A549 (cell line): ENCODE data around the gene BABAM2. TPM values are rescaled to one million over a fixed set of nuclear protein-coding genes. Genes with fewer than 3 reads are reported as not detected.

Source experiments
- ATAC-seq, 2 experiments: fragments of 200-7000 bp in 1 of 2; fragments of >200 bp in 1 of 2; cut with Nextera tagmentation in 1 of 2; cut with Tn5 transposase in 1 of 2; 3 replicates each; pipeline versions ENCODE4 v1.8.0 to v1.9.1; 2018 to 2020; ENCODE audit warnings: mild to moderate bottlenecking in 1 of 2, moderate library complexity in 1 of 2
- CTCF ChIA-PET: fragments of 300-600 bp; sonication (Branson Sonifier 250); formaldehyde crosslinking; extraction: SDS; loops from one replicate; lab custom pipeline; 2021; ENCODE audit warnings: antibody characterized with exemption, inconsistent platforms; lab: Yijun Ruan, JAX
- POLR2A ChIA-PET: fragments of 350-600 bp; formaldehyde crosslinking; extraction: SDS; loops from one replicate; lab custom pipeline; 2021; ENCODE audit warnings: antibody characterized with exemption, inconsistent platforms; lab: Yijun Ruan, JAX
- DNase-seq, 2 experiments: peaks; one replicate each; pipeline versions ENCODE4 v3.0.0 to v3.0.0-alpha.2; 2011 to 2016; ENCODE audit warnings: low read depth in 1 of 2, low spot score in 1 of 2
- FAIRE-seq: peaks from 2 replicates; lab custom pipeline; 2011; peaks lifted over from hg19 to GRCh38; lab: Jason Lieb, UNC
- H3K27ac ChIP-seq, 2 experiments: fragments of >200 bp; sonication (Bioruptor Twin); formaldehyde crosslinking; 3 replicates each; pipeline ENCODE4 v1.5.1; 2016 to 2017
- H3K4me1 ChIP-seq: fragments of >200 bp; sonication (Bioruptor Twin); formaldehyde crosslinking; 3 replicates; pipeline ENCODE4 v1.6.1; 2016
- H3K4me2 ChIP-seq: fragments of >200 bp; sonication (Bioruptor Twin); formaldehyde crosslinking; 3 replicates; pipeline ENCODE4 v1.6.1; 2016
- H3K4me3 ChIP-seq: fragments of >200 bp; sonication (Bioruptor Twin); formaldehyde crosslinking; 3 replicates; pipeline ENCODE4 v1.5.1; 2016
- H3K9me3 ChIP-seq: fragments of >200 bp; sonication (Bioruptor Twin); formaldehyde crosslinking; 3 replicates; pipeline ENCODE4 v1.6.1; 2016
- ATOH8 ChIP-seq: fragments of 250-450 bp; sonication (Bioruptor Pico); IDR thresholded peaks from 2 replicates; pipeline ENCODE4 v1.5.0; 2020; ENCODE audit warnings: low read depth, mild to moderate bottlenecking, moderate library complexity
- BHLHE40 ChIP-seq: IDR thresholded peaks from 2 replicates; pipeline ENCODE4 v1.6.1; 2012; ENCODE audit warnings: low read depth, low read length, inconsistent platforms
- CBX8 ChIP-seq: fragments of 200-600 bp; sonication (generic); IDR thresholded peaks from 2 replicates; pipeline ENCODE4 v1.6.1; 2016
- EHMT2 ChIP-seq: fragments of 200-600 bp; sonication (generic); IDR thresholded peaks from 2 replicates; pipeline ENCODE4 v1.6.1; 2016; ENCODE audit warnings: antibody characterized with exemption, low read depth, mild to moderate bottlenecking, moderate library complexity
- ELK1 ChIP-seq: fragments of 150-350 bp; IDR thresholded peaks from 2 replicates; pipeline ENCODE4 v1.6.1; 2014; ENCODE audit warnings: low read depth, mild to moderate bottlenecking, low read length
- ESRRA ChIP-seq: fragments of 150-350 bp; IDR thresholded peaks from 2 replicates; pipeline ENCODE4 v1.6.1; 2014; ENCODE audit warnings: mild to moderate bottlenecking, low read length, borderline replicate concordance
- FOSB ChIP-seq: fragments of 250-450 bp; sonication (Bioruptor Pico); IDR thresholded peaks from 2 replicates; pipeline ENCODE4 v1.5.0; 2020; ENCODE audit warnings: mild to moderate bottlenecking, moderate library complexity
- FOSL2 ChIP-seq, 2 experiments: fragments of 450-650 bp in 1 of 2; fragments of >200 bp in 1 of 2; sonication (Bioruptor Twin) in 1 of 2; formaldehyde crosslinking; IDR thresholded peaks; 2 replicates each; pipeline versions ENCODE4 v1.5.0 to v1.6.1; 2016 to 2020; ENCODE audit warnings: mild to moderate bottlenecking in 1 of 2, moderate library complexity in 1 of 2
- GATA3 ChIP-seq: IDR thresholded peaks from 2 replicates; pipeline ENCODE4 v1.6.1; 2012; ENCODE audit warnings: borderline replicate concordance
- HMGXB4 ChIP-seq: fragments of 250-450 bp; sonication (Bioruptor Pico); IDR thresholded peaks from 2 replicates; pipeline ENCODE4 v1.5.0; 2021; ENCODE audit warnings: mild to moderate bottlenecking, moderate library complexity, borderline replicate concordance
- HOXB13 ChIP-seq: fragments of 250-450 bp; sonication (Bioruptor Pico); IDR thresholded peaks from 2 replicates; pipeline ENCODE4 v1.5.0; 2020; ENCODE audit warnings: low read depth, mild to moderate bottlenecking, moderate library complexity
- HOXB5 ChIP-seq: fragments of 250-450 bp; sonication (Bioruptor Pico); IDR thresholded peaks from 2 replicates; pipeline ENCODE4 v1.5.0; 2020; ENCODE audit warnings: mild to moderate bottlenecking, moderate library complexity
- MAFK ChIP-seq: fragments of 450-650 bp; IDR thresholded peaks from 2 replicates; pipeline ENCODE4 v1.6.1; 2014; ENCODE audit not compliant: partially characterized antibody
- MAX ChIP-seq: IDR thresholded peaks from 2 replicates; pipeline ENCODE4 v1.6.1; 2012
- MYC ChIP-seq: IDR thresholded peaks from 2 replicates; pipeline ENCODE4 v1.6.1; 2012; ENCODE audit warnings: mild to moderate bottlenecking, inconsistent platforms, low read length, improper control_type of control experiment, borderline replicate concordance
- PBX3 ChIP-seq: IDR thresholded peaks from 2 replicates; pipeline ENCODE4 v1.6.1; 2012
- RARB ChIP-seq: fragments of 250-450 bp; sonication (Bioruptor Pico); IDR thresholded peaks from 2 replicates; pipeline ENCODE4 v1.8.0; 2021; ENCODE audit warnings: mild to moderate bottlenecking, moderate library complexity
- SMC3 ChIP-seq: fragments of >200 bp; sonication (Bioruptor Twin); formaldehyde crosslinking; IDR thresholded peaks from 3 replicates; pipeline ENCODE4 v1.6.1; 2018; ENCODE audit warnings: inconsistent platforms
- TFCP2L1 ChIP-seq: fragments of 250-450 bp; sonication (Bioruptor Pico); IDR thresholded peaks from 2 replicates; pipeline ENCODE4 v1.5.0; 2021; ENCODE audit warnings: mild to moderate bottlenecking
- ZFP36 ChIP-seq: fragments of 450-650 bp; IDR thresholded peaks from 2 replicates; pipeline ENCODE4 v1.6.1; 2014; ENCODE audit warnings: borderline replicate concordance; ENCODE audit not compliant: partially characterized antibody
- ZSCAN20 ChIP-seq: fragments of 250-450 bp; sonication (Bioruptor Pico); IDR thresholded peaks from 2 replicates; pipeline ENCODE4 v1.8.0; 2022; ENCODE audit warnings: mild to moderate bottlenecking, moderate library complexity
- WGBS: methylation state at CpG from one replicate; pipeline ENCODE4 v1.1.6; 2017; ENCODE audit errors: missing lambda C conversion rate; 5-methylcytosine and 5-hydroxymethylcytosine counted together
- polyA plus RNA-seq, 4 experiments: library from polyadenylated mRNA; depleted of rRNA in 3 of 4; stranded (reverse); fragments of >200 nt; fragmentation: RNase III in 1 of 4; extraction: RNeasy Plus Mini Kit Qiagen cat#74134 plus additional on column Dnase treatment in 1 of 4; gene quantifications; 2 replicates in 3 of 4; 3 replicates in 1 of 4; pipeline ENCODE4 v1.2.3, GENCODE V29; 2011 to 2017

The BABAM2 gene
- polyA plus RNA-seq, 2 of the 4 experiments (the other 2 are of a cell fraction) = 53.7 to 78.4 TPM

GRCh38 chr2:28377195-28377816 lies 486.8 kb downstream of the BABAM2 start:
- POLR2A ChIA-PET = no interaction called here
- peaks cover 17% of the 10 kb centered on the region; the same call in 2 of the 3 replicates for H3K4me1 ChIP-seq
- H3K4me2 ChIP-seq = no peak overlapping the region
- CTCF ChIA-PET = interaction anchor here (0.9 to 3.3 kb wide), 4 partner anchors 8 to 673 kb away, joined by 3 to 10 read pairs (median 4); no protein-coding TSS in a partner anchor
- ATAC-seq (no peak), FAIRE-seq (no peak), DNase-seq (no peak)
- no peak for TF ChIP-seq ESRRA
- no peak for TF ChIP-seq TFCP2L1 (CRISPR knock-in tag)
- TF ChIP-seq EHMT2 = no peak
- no peak for TF ChIP-seq ATOH8 (CRISPR knock-in tag)
- no peak for TF ChIP-seq GATA3
- TF ChIP-seq HOXB5 (CRISPR knock-in tag) = no peak
- TF ChIP-seq PBX3 = no peak
- TF ChIP-seq ELK1 = no peak
- no peak for TF ChIP-seq SMC3
- peak overlapping the region; percentile 38 to 41; a peak in 4 of 6 replicates for H3K27ac ChIP-seq
- WGBS = 90% methylated on average over 17 of the region's 19 CpGs
- H3K9me3 ChIP-seq = no peaks in the 10 kb centered on the region
- H3K4me3 ChIP-seq = no peak overlapping the region

- FAIRE-seq = no peak
- CTCF ChIA-PET = interaction anchor here (0.7 to 3.3 kb wide), 5 partner anchors 9 to 654 kb away, joined by 3 to 10 read pairs (median 4); no protein-coding TSS in a partner anchor
These were observed 487.6 kb downstream of the BABAM2 start for GRCh38 chr2:28377984-28378678.

GRCh38 chr2:28378679-28379584 lies 488.4 kb downstream of the BABAM2 start:
- H3K4me1 ChIP-seq = peaks cover 17% of the 10 kb centered on the region; the same call in 2 of the 3 replicates
- DNase-seq (no peak), FAIRE-seq (no peak), ATAC-seq (0 out of 6 replicates have a peak, but pooled peaks of 1 of the 2 experiments have one; percentile 5)
- POLR2A ChIA-PET = interaction anchor here (0.7 to 1.3 kb wide), 2 partner anchors 10 to 13 kb away, joined by 3 to 5 read pairs; no protein-coding TSS in a partner anchor
- CTCF ChIA-PET = interaction anchor here (0.7 to 3.3 kb wide), 6 partner anchors 9 to 655 kb away, joined by 3 to 10 read pairs (median 4); no protein-coding TSS in a partner anchor
- H3K4me2 ChIP-seq = no peak overlapping the region
- 83% methylated on average over 16 of the region's 16 CpGs for WGBS
- no peak overlapping the region for H3K4me3 ChIP-seq
- H3K9me3 ChIP-seq = no peaks in the 10 kb centered on the region
- H3K27ac ChIP-seq = peak overlapping the region in 1 of 2 experiments; percentile 38; a peak in 4 of 6 replicates
- TF ChIP-seq MYC (no peak), BHLHE40 (no peak), MAX (no peak), CBX8 (no peak), FOSL2 (IDR thresholded peaks at IDR 0.05) (no peak), FOSL2 (CRISPR knock-in tag; IDR thresholded peaks at IDR 0.05) (no peak), FOSB (CRISPR knock-in tag) (no peak), PBX3 (no peak), SMC3 (no peak), RARB (CRISPR knock-in tag) (no peak), ZFP36 (no peak), HMGXB4 (CRISPR knock-in tag) (no peak), MAFK (no peak), HOXB13 (no peak), ZSCAN20 (no peak)

More at GRCh38 chr2:28377984-28378678, 487.6 kb downstream of the BABAM2 start:
- 89% methylated on average over 9 of the region's 9 CpGs for WGBS
- no peak overlapping the region for H3K4me2 ChIP-seq
- no peak for DNase-seq
- no peak overlapping the region for H3K4me3 ChIP-seq
- H3K27ac ChIP-seq = peak overlapping the region; percentile 38 to 41; a peak in 4 of 6 replicates
- TF ChIP-seq BHLHE40 (no peak), RARB (CRISPR knock-in tag) (no peak)
- POLR2A ChIA-PET = interaction anchor here (0.7 to 1.3 kb wide), 2 partner anchors 11 to 14 kb away, joined by 3 to 5 read pairs; no protein-coding TSS in a partner anchor
- H3K4me1 ChIP-seq = peaks cover 17% of the 10 kb centered on the region; the same call in 2 of the 3 replicates
- H3K9me3 ChIP-seq = no peaks in the 10 kb centered on the region
- peak in 1 of 2 experiments; percentile 15; a peak in 2 of 6 replicates for ATAC-seq
